Spleen (tissue), 11 donors: ENCODE results near the gene S100A6. TPM values are rescaled to one million over a fixed set of nuclear protein-coding genes. Genes with fewer than 3 reads are reported as not detected.

Experiments
- DNase-seq: peaks from one replicate; pipeline ENCODE4 v3.0.0-alpha.2; 2020
- H3K27ac ChIP-seq, 8 donors: fragments of 200-600 bp; sonication (generic) in 7 of 8; 1 replicate in 4 of 8; 2 replicates in 4 of 8; pipeline versions ENCODE4 v1.5.0 to v1.8.0; 2016 to 2021; ENCODE audit warnings: inconsistent platforms in 4 of 8, mild to moderate bottlenecking in 4 of 8, moderate library complexity in 1 of 8
- H3K27me3 ChIP-seq, 7 donors: fragments of 200-600 bp; sonication (generic) in 6 of 7; replicated peaks in 1 of 7; 1 replicate in 4 of 7; 2 replicates in 3 of 7; pipeline versions ENCODE4 v1.5.0 to v1.8.0; 2016 to 2021; ENCODE audit warnings: inconsistent platforms in 3 of 7, mild to moderate bottlenecking in 1 of 7
- H3K36me3 ChIP-seq, 6 donors: fragments of 200-600 bp; sonication (generic) in 5 of 6; 1 replicate in 4 of 6; 2 replicates in 2 of 6; pipeline versions ENCODE4 v1.5.0 to v1.8.0; 2016 to 2021; ENCODE audit warnings: inconsistent platforms in 2 of 6
- H3K4me1 ChIP-seq, 6 donors: fragments of 200-600 bp; sonication (generic) in 5 of 6; 1 replicate in 3 of 6; 2 replicates in 3 of 6; pipeline versions ENCODE4 v1.5.0 to v1.8.0; 2016 to 2021; ENCODE audit warnings: inconsistent platforms in 3 of 6
- H3K4me3 ChIP-seq, 8 donors: fragments of 200-600 bp; sonication (generic) in 7 of 8; 1 replicate in 4 of 8; 2 replicates in 4 of 8; pipeline versions ENCODE4 v1.5.0 to v1.8.0; 2016 to 2021; ENCODE audit warnings: inconsistent platforms in 4 of 8, mild to moderate bottlenecking in 4 of 8, moderate library complexity in 2 of 8
- H3K9me3 ChIP-seq, 8 donors: fragments of 200-600 bp; sonication (generic) in 7 of 8; 1 replicate in 4 of 8; 2 replicates in 4 of 8; pipeline versions ENCODE4 v1.5.0 to v1.8.0; 2016 to 2021; ENCODE audit warnings: inconsistent platforms in 4 of 8
- POLR2A ChIP-seq, 3 donors: fragments of 450-650 bp; IDR thresholded peaks; one replicate each; pipeline ENCODE4 v1.5.1; 2017; ENCODE audit warnings: antibody characterized with exemption in 3 of 3, mild to moderate bottlenecking in 1 of 3
- POLR2AphosphoS5 ChIP-seq, 3 donors: sonication (generic); formaldehyde crosslinking; IDR thresholded peaks; one replicate each; pipeline ENCODE4 v1.5.1; 2017; ENCODE audit warnings: antibody characterized with exemption in 3 of 3
- WGBS, 5 donors: extraction: QIAGEN DNeasy Blood & Tissue Kit in 3 of 5; methylation state at CpG; one replicate each; pipeline versions ENCODE4 v1.1.5 to v1.1.7; 2013 to 2018; 5-methylcytosine and 5-hydroxymethylcytosine counted together
- intact Hi-C: fragments of 100-400 bp; cut with DNase I; formaldehyde crosslinking; loops from one replicate; pipeline ENCODE4 v1.15.0; 2023; ENCODE audit warnings: low total_unique reads
- polyA plus RNA-seq, 3 donors: library from polyadenylated mRNA; stranded (reverse); fragments of 200-250 nt; gene quantifications; one replicate each; pipeline ENCODE4 v1.2.1, GENCODE V29; 2013
- total RNA-seq, 7 donors: library from RNA; depleted of rRNA in 3 of 7; stranded (reverse); fragments of >200 nt in 3 of 7; fragmentation: NEBNext Ultra II Directional in 4 of 7; extraction: Animal tissue kit (Norgen Biotek cat#: 25700) in 4 of 7; gene quantifications; one replicate each; pipeline versions ENCODE4 v1.1.0 to v1.2.1, GENCODE V29; 2016 to 2021
- TF ChIP-seq, protein P1 (sequence below), 11 experiments: fragments of 200-600 bp in 7 of 11; fragments of 450-650 bp in 4 of 11; sonication (generic) in 4 of 11; IDR thresholded peaks in 8 of 11; conservative IDR thresholded peaks in 3 of 11; 1 replicate in 7 of 11; 2 replicates in 4 of 11; pipeline versions ENCODE4 v1.4.0 to v1.8.0; 2016 to 2021; ENCODE audit warnings: antibody characterized with exemption in 11 of 11, inconsistent platforms in 4 of 11, mild to moderate bottlenecking in 1 of 11
- donor health status: healthy with polysubstance abuse.
- donor health status: DM: no; HTN: no; CAD: no; lungs with moderate emphysema.
- donor health status: DM: no; HTN: no; CAD: no.
- donor health status: Bipolar disorder and iron deficiency.
- donor health status: healthy.
- donor health status: DM: no; HTN: no; CAD: no.
- donor health status: DM: yes; HTN: yes; CAD: no.

The S100A6 gene
- total and polyA plus RNA-seq, 10 donors, result 121 to 779 (median 226) TPM

GRCh38 chr1:153532181-153532580 is 3.6 kb downstream of the S100A6 start:
- H3K4me3 ChIP-seq, result peak overlapping the region in 1 of 8 donors; percentile 84

DNA sequence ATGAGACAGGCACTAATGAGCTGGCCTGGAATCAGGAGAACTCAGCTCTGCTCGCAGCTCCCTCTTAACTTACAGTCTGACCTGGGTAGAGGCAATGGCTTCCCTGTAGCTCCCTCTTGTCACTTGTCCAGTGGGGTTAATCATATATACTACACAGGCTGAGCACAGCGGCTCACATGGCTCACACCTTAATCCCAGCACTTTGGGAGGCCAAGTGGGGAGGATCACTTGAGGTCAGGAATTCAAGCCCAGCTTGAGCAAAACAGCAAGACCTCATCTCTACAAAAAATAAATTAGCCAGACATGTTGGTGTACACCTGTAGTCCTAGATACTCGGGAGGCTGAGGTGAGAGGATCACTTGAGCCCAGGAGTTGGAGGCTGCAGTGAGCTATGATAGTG is 4.2 kb downstream of the S100A6 start:
- whole genome bisulfite sequencing, 5 donors, result 91 to 99% (median 95%) methylated on average over 3 of the region's 3 CpGs
- peaks cover 18 to 67% (median 47%) of the 10 kb centered on the region in 6 donors for H3K4me1 ChIP-seq
- H3K36me3 ChIP-seq, result peaks cover 0 to 12% (median 0%) of the 10 kb centered on the region in 6 donors
- H3K27me3 ChIP-seq, result no peaks in the 10 kb centered on the region
- H3K4me3 ChIP-seq, result no peak overlapping the region
- no peaks in the 10 kb centered on the region for H3K9me3 ChIP-seq
- peak; percentile 11 for DNase-seq
- intact Hi-C loops, result loop anchor here (5.0 kb wide), 1 partner anchor 36 kb away; the partner anchor contains the start of gene S100A2
- no peak for TF ChIP-seq POLR2A (IDR thresholded peaks at IDR 0.05)
- TF ChIP-seq POLR2AphosphoS5 (IDR thresholded peaks at IDR 0.05), result no peak
- TF ChIP-seq, protein P1, sequence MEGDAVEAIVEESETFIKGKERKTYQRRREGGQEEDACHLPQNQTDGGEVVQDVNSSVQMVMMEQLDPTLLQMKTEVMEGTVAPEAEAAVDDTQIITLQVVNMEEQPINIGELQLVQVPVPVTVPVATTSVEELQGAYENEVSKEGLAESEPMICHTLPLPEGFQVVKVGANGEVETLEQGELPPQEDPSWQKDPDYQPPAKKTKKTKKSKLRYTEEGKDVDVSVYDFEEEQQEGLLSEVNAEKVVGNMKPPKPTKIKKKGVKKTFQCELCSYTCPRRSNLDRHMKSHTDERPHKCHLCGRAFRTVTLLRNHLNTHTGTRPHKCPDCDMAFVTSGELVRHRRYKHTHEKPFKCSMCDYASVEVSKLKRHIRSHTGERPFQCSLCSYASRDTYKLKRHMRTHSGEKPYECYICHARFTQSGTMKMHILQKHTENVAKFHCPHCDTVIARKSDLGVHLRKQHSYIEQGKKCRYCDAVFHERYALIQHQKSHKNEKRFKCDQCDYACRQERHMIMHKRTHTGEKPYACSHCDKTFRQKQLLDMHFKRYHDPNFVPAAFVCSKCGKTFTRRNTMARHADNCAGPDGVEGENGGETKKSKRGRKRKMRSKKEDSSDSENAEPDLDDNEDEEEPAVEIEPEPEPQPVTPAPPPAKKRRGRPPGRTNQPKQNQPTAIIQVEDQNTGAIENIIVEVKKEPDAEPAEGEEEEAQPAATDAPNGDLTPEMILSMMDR (IDR thresholded peaks at IDR 0.05 in 8 of 11, conservative IDR thresholded peaks at IDR 0.05 in 3 of 11), result no peak
- H3K27ac ChIP-seq, result peak overlapping the region in 6 of 8 donors; percentile 52 to 99 (median 96)

More at GRCh38 chr1:153532181-153532580, 3.6 kb downstream of the S100A6 start:
- Histone ChIP-seq H3K27me3 (no peaks in the 10 kb centered on the region), H3K27ac (peak overlapping the region in 6 of 8 donors; percentile 52 to 99 (median 96)), H3K36me3 (peaks cover 0 to 12% (median 0%) of the 10 kb centered on the region in 6 donors), H3K9me3 (no peaks in the 10 kb centered on the region), H3K4me1 (peaks cover 21 to 67% (median 52%) of the 10 kb centered on the region in 6 donors)
- whole genome bisulfite sequencing, 5 donors, result 71 to 93% (median 84%) methylated on average over 2 of the region's 2 CpGs
- intact Hi-C loops, result loop anchor here (5.0 kb wide), 1 partner anchor 35 kb away; the partner anchor contains the start of gene S100A2
- TF ChIP-seq, protein P1 (IDR thresholded peaks at IDR 0.05 in 8 of 11, conservative IDR thresholded peaks at IDR 0.05 in 3 of 11), result no peak
- no peak for TF ChIP-seq POLR2A (IDR thresholded peaks at IDR 0.05)
- no peak for TF ChIP-seq POLR2AphosphoS5 (IDR thresholded peaks at IDR 0.05)
- no peak for DNase-seq

- H3K36me3 ChIP-seq, result no peaks in the 10 kb centered on the region
- no peaks in the 10 kb centered on the region for H3K27me3 ChIP-seq
- no peak overlapping the region for H3K27ac ChIP-seq
- DNase-seq, result peak; percentile 2
- H3K9me3 ChIP-seq, result no peaks in the 10 kb centered on the region
- WGBS, 5 donors, result 81 to 91% (median 85%) methylated on average over 5 of the region's 5 CpGs
- intact Hi-C loops, result no loop called here
- TF ChIP-seq POLR2A (IDR thresholded peaks at IDR 0.05) (no peak), POLR2AphosphoS5 (IDR thresholded peaks at IDR 0.05) (no peak)
- TF ChIP-seq, protein P1 (IDR thresholded peaks at IDR 0.05 in 8 of 11, conservative IDR thresholded peaks at IDR 0.05 in 3 of 11), result no peak
- peaks cover 4 to 38% (median 12%) of the 10 kb centered on the region in 6 donors for H3K4me1 ChIP-seq
- no peak overlapping the region for H3K4me3 ChIP-seq
These were observed 8.1 kb downstream of the S100A6 start for GRCh38 chr1:153527683-153528040.

DNA sequence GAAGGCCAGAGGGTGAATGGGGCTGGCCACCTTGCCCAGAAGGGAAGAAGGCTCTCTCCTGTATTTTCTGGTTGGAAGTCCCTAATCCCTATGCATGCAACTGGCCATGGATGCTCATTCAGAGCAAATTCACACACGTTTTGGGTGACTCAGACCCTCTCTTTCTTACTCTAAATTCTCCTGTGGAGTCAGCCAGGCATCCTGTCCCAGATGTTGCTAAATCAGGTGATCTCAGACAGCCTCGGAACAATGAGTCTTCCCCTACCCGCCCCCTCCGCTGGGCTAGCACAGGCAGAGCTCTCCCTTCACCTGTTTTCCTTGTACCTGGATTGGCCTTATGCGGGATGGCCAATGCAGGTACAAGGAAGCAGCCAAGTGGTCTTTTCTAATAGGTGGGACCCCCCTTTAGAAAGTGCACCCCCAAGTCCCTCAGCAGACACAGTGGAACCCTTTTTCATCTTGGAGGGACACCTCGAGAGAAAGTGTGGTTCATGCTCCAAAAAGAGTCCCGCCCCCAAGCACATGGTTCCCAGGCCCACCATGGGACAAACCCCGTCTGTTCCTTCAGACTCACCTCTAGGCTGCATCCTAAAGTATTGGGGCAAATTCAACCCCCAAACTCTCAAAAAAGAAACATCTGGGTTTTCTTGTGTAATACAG is 8.6 kb downstream of the S100A6 start:
- peak overlapping the region in 2 of 8 donors; percentile 23 to 76 for H3K27ac ChIP-seq
- TF ChIP-seq POLR2A (IDR thresholded peaks at IDR 0.05) (no peak), POLR2AphosphoS5 (IDR thresholded peaks at IDR 0.05) (no peak)
- TF ChIP-seq, protein P1 (IDR thresholded peaks at IDR 0.05 in 8 of 11, conservative IDR thresholded peaks at IDR 0.05 in 3 of 11), result no peak
- H3K36me3 ChIP-seq, result no peaks in the 10 kb centered on the region
- intact Hi-C loops, result no loop called here
- WGBS, 5 donors, result 81 to 88% (median 83%) methylated on average over 8 of the region's 8 CpGs
- H3K9me3 ChIP-seq, result no peaks in the 10 kb centered on the region
- DNase-seq, result peak; percentile 12
- H3K27me3 ChIP-seq, result no peaks in the 10 kb centered on the region
- peaks cover 0 to 33% (median 7%) of the 10 kb centered on the region in 6 donors for H3K4me1 ChIP-seq
- H3K4me3 ChIP-seq, result no peak overlapping the region
